Urothelium cell line (cell line): ENCODE results near the gene ABLIM2.

Experiments
- DNase-seq: peaks from one replicate; pipeline ENCODE4 v3.0.0; 2011; ENCODE audit warnings: low spot score, mixed read lengths
- FAIRE-seq: peaks from 2 replicates; lab custom pipeline; 2011; peaks lifted over from hg19 to GRCh38; lab: Jason Lieb, UNC

ABLIM2 gene

GRCh38 chr4:8089862-8090261, 68.8 kb downstream of the ABLIM2 start:
- FAIRE-seq: no peak
- DNase-seq: no peak

GRCh38 chr4:8088966-8089491, 69.6 kb downstream of the ABLIM2 start:
- FAIRE-seq (no peak), DNase-seq (no peak)

- no peak for FAIRE-seq
- no peak for DNase-seq
These were observed 70.6 kb downstream of the ABLIM2 start for GRCh38 chr4:8087921-8088495.

GRCh38 chr4:8086783-8087445, 71.7 kb downstream of the ABLIM2 start:
- no peak for FAIRE-seq
- DNase-seq: no peak

GRCh38 chr4:8085491-8086117, 73.0 kb downstream of the ABLIM2 start:
- DNase-seq (no peak), FAIRE-seq (no peak)

GRCh38 chr4:8084712-8085490, 73.7 kb downstream of the ABLIM2 start:
- DNase-seq (no peak), FAIRE-seq (no peak)

- DNase-seq (no peak), FAIRE-seq (no peak)
These were observed 74.5 kb downstream of the ABLIM2 start for GRCh38 chr4:8084031-8084660.

- FAIRE-seq (no peak), DNase-seq (no peak)
These were observed 75.4 kb downstream of the ABLIM2 start for GRCh38 chr4:8083086-8083825.

- no peak for FAIRE-seq
- DNase-seq: no peak
These were observed 76.0 kb downstream of the ABLIM2 start for GRCh38 chr4:8082517-8083055.

- DNase-seq: no peak
- FAIRE-seq: no peak
These were observed 76.7 kb downstream of the ABLIM2 start for GRCh38 chr4:8081621-8082516.

GRCh38 chr4:8081171-8081570, 77.4 kb downstream of the ABLIM2 start:
- DNase-seq: no peak
- no peak for FAIRE-seq

- FAIRE-seq: no peak
These were observed 77.9 kb downstream of the ABLIM2 start for GRCh38 chr4:8080754-8081065.

GRCh38 chr4:8079916-8080753, 78.5 kb downstream of the ABLIM2 start:
- DNase-seq (no peak), FAIRE-seq (no peak)

More at GRCh38 chr4:8080754-8081065, 77.9 kb downstream of the ABLIM2 start:
- DNase-seq: no peak

- DNase-seq: no peak
- no peak for FAIRE-seq
These were observed 79.4 kb downstream of the ABLIM2 start for GRCh38 chr4:8079031-8079885.

GRCh38 chr4:8078610-8079015, 80.0 kb downstream of the ABLIM2 start:
- FAIRE-seq (no peak), DNase-seq (no peak)

- DNase-seq (no peak), FAIRE-seq (no peak)
These were observed 80.5 kb downstream of the ABLIM2 start for GRCh38 chr4:8078109-8078494.
